ENCODE results near the gene WNT7B. TPM values are rescaled to one million over a fixed set of nuclear protein-coding genes. Genes with fewer than 3 reads are reported as not detected.

The WNT7B gene
- total RNA-seq, 1 donor from 2014 or later, result not detected

DNA sequence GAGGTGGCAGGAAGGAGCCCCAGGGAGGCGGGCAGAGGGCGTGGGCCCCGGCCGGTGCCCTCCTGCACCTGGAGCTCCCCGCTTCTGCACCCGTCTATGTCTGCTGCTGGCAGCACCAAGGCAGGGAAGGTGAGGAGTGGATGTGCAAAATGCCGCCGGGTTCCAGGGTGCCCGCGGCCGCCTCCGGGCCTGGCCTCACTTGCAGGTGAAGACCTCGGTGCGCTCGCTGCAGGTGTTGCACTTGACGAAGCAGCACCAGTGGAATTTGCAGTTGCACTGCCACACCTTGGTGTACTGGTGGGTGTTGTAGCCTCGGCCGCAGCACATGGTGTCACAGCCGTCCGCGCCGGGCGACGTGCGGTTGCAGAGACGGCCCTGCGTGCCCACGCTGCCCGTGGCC, 54.3 kb downstream of the WNT7B start:
- DNase-seq (ENCODE audit: missing footprints), result no peak
- intact Hi-C loops (cut with DNase I), result no loop called here
- no peak for ATAC-seq

DNA sequence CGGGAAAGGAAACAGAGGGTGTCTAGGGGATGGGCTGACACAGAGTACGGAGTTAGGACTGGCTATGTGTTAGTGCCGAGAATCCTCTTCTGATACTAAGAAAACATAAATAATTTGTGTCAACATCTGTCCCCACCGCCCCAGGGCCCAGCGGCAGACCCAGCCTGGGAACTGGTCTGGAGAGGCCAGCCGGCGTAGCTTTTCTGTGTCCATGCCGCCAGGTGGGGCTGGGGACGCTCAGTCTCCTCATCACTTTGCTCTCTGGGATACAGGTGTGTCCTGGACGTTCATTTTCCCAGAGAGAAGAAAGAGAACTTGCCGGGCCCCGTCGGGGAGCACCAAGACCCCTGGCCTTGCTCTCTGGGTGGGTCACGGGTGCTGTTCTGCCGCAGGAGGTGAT, 54.7 kb downstream of the WNT7B start:
- DNase-seq (ENCODE audit: missing footprints) (no peak), ATAC-seq (no peak)
- intact Hi-C loops (cut with DNase I), result no loop called here

DNA sequence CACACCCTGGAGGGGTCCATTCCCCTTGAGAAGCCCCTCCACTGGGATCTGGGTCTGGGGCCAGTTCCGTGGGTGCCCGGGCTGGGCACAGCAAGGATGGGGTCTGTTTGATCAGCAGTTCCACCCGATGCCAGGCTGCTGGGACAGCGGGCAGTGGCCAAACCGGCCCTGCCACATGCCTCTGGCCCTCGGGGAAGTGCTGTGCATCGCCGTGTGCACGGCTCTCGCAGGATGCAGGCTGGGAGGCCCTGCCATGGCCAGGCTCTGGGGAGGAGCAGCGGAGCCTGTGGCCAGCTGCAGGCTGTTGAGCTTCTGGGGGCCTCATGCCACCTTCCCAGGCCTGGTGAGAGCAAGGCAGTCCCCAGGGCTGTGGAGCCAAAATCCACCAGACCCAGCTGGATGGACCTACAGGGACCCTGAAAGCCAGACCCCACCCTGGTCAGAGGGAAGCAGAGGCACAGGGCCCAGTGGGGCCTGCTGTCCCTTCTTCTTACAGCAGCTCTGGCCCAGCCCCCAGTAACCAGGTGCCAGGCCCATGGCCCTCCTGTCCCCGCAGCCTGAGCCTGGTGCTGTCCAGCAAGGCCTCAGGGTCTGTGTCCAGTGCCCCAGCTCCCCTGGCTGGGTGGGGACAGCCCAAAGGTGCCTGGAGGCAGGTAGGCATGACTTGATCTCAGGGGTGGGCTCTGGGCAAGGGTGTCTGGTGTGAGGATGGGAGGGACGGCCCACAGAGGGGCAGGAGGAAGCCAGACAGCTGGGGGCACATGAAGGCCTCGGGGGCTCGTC, 57.3 kb downstream of the WNT7B start:
- DNase-seq (ENCODE audit: missing footprints) (no peak), ATAC-seq (no peak)
- intact Hi-C loops (cut with DNase I), result no loop called here

DNA sequence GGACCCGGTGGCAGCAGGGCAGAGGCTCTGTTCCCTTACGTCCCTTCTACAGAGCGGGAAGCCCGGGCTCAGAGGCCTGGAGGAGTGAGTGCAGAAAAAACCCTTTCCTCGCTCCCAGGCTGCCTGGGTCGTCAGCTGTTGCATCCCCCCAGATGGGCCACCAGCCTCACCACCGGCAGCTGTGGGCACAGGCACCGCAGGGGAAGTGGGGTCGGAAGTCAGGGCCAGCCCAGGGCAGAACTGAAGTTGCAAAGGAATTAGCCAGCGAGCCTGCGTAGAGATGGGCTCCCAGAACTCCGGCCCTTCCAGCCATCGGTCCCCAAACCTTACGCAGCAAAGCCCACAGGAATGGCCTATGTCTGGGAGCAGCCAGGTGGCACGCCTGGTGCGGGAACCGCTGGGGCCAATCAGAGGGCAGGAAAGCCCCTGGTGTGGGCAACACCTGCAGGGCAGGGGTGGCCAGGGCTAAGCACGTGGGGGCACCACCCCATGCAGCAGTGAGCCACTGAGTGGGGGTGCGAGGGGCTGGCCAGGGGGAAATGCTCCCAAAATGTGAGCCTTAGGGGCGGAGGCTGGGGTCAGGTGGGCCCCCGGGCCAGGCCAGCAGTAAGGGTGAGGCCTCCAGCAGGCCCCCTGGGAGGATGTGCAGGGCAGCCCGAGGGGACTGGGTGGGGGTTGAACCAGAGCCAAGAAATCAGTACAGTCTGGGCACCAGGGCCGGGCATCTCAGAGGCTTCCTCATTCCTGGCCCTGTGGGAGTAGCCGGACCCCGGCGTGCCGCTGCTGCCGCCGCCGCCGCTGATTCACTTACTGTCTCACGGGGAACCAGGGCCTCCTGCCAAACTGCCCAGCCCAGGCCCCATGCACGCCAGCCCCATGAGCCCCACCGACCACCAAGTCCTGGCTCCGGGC, 58.2 kb downstream of the WNT7B start:
- intact Hi-C loops (cut with DNase I), result no loop called here
- no peak for ATAC-seq

DNA sequence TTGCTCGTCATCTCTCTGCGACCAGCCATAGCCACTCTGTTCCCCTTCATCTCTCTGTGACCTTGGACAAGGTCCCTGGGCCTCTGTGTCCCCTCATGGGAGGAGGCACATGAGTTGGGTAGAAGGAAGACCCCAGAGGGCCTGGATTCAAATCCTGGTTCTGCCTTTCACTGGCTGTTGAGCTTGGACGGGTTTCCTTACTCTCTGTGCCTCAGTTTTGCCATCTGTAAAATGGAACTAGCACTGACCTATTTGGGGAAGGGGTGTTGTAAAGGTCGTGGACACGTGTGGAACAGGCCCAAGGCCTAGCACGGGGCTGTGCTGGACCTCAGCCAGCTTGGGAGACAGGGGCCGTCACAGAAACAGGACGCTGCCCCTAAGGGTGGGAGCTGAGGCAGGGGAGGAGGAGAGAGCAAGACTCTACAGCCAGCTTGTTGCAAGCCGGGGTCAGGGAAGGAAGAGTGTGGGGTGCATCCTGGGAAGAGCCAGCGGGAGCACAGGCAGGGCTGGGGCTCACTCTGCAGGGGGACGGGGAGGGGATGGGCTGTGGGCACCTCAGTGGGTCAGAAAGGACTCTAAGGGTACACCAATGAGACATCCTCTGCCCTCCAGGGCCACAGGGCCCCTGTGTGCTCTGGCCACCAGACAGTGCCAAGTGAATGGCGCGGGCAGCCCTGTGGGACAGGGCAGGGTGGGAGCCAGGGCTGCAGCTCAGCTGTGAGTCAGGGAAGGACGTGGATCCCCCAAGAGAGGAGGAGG, 59.1 kb downstream of the WNT7B start:
- no peak for DNase-seq (ENCODE audit: missing footprints)
- intact Hi-C loops (cut with DNase I), result no loop called here
- ATAC-seq, result no peak

More for the DNA sequence above, 58.2 kb downstream of the WNT7B start:
- no peak for DNase-seq (ENCODE audit: missing footprints)

DNA sequence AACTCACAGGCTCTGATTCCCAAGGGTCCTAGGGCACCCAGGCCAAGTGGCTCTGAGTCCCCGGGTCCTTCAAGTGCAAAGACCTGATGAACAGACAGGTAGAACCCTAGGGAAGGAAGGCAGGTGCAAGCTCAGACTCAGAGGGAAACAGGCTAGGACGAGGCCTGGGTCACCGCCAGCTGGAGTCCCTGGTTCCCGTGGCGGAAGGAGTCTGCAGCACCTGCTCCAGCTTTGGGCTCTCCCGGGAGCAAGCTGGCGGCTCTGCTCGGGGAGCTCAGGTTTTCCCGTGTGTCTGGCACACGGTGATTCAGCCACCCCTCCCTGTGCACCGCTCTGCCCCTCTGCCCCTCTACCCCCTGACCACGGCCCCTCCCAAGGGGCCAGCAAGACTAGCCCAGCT, 59.8 kb downstream of the WNT7B start:
- intact Hi-C loops (cut with DNase I), result no loop called here
- ATAC-seq (no peak), DNase-seq (ENCODE audit: missing footprints) (no peak)

DNA sequence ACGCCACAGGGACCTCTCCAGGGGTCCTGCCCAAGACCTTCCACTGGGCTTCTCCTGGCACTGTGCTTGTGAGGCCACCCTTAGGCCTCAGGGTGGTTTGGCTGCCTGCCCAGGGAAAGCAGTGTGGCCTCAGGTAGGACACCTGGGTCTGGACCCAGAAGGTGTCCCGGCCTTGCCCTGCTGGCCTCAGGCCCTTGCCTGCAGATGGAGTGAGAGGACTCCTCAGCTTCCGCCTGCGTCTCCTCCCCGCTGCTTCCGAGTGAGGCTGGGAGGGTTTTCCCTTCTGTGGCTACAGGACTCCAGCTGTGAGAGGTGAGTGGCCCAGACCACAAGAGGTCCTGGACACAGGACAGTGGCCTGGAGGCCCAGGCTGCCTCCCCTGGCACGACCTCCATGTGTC, 60.4 kb downstream of the WNT7B start:
- DNase-seq (ENCODE audit: missing footprints), result no peak
- intact Hi-C loops (cut with DNase I), result no loop called here
- ATAC-seq, result no peak

DNA sequence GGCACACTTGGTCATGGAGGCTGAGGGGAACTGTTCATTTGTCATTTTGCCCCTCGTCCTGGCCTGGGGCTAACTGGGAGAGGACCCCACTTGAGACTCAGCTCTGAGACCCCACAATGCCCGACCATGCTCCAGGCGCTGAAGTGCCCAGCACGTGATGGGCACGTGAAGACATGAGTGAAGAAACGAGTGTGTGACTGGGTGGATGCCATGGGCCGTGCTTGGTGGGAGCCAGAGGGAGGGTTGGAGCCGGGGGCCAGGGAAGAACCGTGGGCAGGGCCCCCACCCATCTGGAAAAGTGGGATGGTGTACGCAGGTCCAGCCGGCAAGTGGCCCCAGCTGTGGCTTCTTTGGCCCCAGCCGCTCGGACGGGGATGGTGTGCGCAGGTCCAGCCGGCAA, 61.1 kb downstream of the WNT7B start:
- ATAC-seq, result no peak
- DNase-seq (ENCODE audit: missing footprints), result no peak
- intact Hi-C loops (cut with DNase I), result no loop called here

DNA sequence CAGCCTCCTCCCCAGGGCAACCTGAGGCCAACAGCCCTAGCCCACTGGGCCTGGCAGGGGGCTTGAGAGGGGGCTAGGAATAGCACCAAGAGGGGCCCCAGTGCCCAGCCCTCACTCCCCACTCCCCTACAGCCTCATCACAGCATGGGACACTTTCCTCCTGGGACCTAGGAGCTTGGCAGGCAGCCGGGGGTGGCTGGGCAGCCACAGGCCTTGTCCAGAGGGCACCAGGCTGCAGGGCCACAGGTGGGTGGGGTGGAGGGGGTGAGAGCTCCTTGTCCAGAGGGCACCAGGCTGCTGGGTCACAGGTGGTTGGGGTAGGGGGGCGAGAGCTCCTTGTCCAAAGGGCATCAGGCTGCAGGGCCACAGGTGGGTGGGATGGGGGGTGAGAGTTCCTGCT, 61.8 kb downstream of the WNT7B start:
- DNase-seq (ENCODE audit: missing footprints) (no peak), ATAC-seq (no peak)
- intact Hi-C loops (cut with DNase I), result no loop called here

DNA sequence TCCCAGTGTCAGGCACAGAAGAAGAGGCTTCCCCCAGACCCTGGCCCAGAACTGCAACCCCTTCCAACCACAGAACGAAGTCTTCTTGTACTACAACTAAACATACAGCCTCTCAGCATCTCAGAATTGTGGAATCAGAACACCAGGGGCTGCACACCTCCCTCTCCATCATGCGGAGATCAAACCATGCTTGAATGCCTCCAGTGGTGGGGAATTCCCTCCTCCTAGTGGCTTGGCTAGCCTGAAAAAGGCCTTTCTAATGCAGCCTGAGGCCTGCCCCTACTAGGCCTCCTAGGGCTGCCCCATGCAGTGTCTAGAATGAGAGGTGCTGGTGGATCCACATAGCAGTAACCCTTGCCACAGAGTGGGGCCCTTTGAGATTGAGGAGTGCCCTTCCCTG, 62.7 kb downstream of the WNT7B start:
- no peak for DNase-seq (ENCODE audit: missing footprints)
- intact Hi-C loops (cut with DNase I), result loop anchor here (5.0 kb wide), 1 partner anchor 48 kb away; no protein-coding TSS in a partner anchor

DNA sequence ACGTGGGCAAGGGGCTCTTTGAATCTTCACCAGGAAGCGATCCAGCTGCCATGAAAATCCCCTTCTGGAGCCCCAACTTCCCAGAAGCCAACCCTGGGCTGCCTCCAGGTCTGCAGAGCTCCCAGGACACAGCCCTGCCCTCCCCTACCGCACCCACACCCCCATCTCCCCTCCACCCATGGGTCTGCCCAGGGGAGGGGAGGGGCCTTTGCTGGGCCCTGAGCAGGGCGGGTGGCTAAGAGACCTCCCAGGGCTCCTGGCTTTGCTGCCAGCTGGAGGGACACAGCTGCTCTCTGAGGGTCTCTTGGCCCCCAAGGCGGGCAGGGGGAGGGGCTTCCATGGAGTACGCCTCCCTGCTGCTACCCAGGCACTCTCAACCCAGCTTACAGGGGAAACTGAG, 64.1 kb downstream of the WNT7B start:
- intact Hi-C loops (cut with DNase I), result loop anchor here (5.0 kb wide), 1 partner anchor 49 kb away; no protein-coding TSS in a partner anchor
- ATAC-seq (no peak), DNase-seq (ENCODE audit: missing footprints) (no peak)

More for the DNA sequence above, 62.7 kb downstream of the WNT7B start:
- no peak for ATAC-seq

DNA sequence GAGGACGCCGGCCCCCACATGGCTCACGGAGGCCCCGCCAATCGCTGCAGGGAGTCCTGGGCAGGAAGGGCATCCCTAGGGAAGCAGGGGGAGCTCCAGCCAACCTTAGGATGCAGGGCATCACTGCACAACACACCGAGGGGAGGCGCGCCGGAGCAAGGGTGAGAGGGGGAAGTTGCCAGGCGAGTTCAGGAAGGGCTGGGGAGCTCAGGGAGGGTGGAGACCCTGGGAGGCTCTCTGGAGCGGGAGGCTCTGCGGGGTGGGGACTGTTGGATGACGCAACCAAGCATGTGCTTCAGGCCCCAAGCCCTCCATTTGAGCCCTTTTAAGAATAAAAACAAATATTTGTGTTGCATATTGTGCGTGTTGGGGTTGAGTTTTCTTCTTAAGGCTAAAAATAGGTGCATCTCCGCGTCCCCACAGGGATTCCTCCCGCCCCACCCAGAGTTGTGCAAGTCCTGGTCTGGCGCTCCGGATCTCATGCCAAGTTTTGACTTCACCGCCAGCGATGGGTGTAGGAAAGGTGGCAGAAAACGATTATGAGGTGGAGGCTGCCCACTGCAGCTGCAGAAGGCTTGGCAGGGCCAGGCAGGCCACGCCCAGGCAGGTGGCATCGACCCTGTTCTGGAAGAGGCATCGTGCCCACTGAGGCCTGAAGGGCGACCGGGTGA, 65.2 kb downstream of the WNT7B start:
- intact Hi-C loops (cut with DNase I), result loop anchor here (5.0 kb wide), 1 partner anchor 51 kb away; no protein-coding TSS in a partner anchor
- DNase-seq (ENCODE audit: missing footprints), result peak; percentile 77
- peak; percentile 63 for ATAC-seq

DNA sequence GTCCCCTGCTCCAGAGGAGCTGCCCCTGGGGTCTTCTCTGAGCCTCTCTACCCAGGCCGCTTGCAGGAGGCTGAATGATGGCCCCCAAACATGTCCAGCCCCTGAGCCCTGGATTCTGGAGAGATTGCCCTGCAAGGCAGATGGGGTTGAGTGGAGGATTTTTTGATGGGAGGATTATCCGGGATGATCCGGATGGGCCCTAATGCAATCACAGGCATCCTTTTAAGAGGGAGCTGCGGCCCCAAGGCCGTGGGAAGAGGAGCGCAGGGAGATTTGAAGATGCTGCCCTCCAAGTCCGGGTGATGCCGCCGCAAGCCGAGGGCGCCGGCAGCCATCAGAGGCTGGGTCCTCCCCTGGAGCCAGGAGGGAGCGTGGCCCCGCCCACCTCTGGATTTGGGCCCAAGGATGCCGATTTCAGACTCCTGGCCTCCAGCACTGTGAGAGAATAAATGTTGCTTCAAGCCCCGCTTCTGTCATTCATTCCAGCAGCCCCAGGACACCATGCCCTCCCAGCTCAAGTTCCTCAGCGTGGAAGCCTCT, 66.0 kb downstream of the WNT7B start:
- DNase-seq (ENCODE audit: missing footprints) (no peak), ATAC-seq (no peak)
- intact Hi-C loops (cut with DNase I), result loop anchor here (5.0 kb wide), 1 partner anchor 51 kb away; no protein-coding TSS in a partner anchor

DNA sequence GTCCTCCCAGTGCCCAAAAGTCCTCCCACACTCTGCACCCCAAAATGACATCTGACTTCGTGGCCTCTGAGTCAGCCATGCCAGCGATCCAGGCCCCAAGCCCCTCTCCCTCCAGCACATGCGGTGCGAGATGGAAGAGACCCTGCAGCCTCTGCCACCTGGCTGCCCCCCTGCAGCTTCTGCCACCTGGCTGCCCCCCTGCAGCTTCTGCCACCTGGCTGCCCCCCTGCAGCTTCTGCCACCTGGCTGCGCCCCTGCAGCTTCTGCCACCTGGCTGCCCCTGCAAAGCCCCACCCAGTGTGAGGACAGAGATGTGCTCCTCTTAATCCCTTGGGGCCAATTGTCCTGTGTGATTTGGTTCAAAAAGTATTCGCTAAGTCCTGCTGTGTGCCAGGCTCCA, 68.0 kb downstream of the WNT7B start:
- ATAC-seq, result no peak
- no peak for DNase-seq (ENCODE audit: missing footprints)
- intact Hi-C loops (cut with DNase I), result no loop called here

DNA sequence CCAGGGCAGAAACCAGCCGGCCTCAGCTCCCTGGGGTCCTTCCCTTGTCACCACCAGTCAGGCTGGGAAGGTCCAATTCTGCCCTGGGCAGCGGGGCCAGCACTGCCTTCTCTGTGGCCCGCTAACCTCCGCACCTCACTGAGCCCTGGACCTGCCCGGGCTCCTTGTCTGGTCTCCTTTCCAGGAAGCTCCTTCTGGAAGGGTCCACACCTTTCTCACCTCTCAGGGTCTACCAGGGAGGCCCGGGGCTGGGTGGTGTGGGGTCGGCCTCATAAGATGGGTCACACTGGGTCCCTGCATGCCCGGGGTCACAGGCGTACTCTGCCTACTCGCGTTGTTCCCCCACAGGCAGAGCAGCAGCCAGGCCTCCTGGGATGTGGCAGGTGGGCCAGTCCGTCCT, 69.0 kb downstream of the WNT7B start:
- intact Hi-C loops (cut with DNase I), result no loop called here
- no peak for ATAC-seq

DNA sequence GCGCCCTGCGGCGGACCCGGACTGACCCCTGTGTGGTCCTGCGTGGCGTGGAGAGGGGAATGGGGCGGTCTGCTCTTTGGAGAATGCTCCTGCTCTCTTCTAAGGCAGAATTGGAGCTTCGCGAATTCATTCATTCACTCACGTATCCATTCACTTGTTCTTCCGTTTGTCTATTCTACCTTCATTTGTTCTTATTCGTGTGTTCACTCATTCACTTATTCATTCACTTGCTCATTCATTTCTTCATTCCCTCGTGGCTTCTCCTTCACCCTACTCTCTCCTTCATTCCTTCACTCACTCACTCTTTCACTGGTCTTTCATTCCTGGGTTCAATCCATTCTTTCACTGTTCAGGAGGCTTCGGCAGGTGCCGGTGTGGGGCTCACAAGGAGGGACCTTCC, 69.6 kb downstream of the WNT7B start:
- DNase-seq (ENCODE audit: missing footprints), result no peak
- no peak for ATAC-seq
- intact Hi-C loops (cut with DNase I), result no loop called here

More for the DNA sequence above, 69.0 kb downstream of the WNT7B start:
- no peak for DNase-seq (ENCODE audit: missing footprints)

DNA sequence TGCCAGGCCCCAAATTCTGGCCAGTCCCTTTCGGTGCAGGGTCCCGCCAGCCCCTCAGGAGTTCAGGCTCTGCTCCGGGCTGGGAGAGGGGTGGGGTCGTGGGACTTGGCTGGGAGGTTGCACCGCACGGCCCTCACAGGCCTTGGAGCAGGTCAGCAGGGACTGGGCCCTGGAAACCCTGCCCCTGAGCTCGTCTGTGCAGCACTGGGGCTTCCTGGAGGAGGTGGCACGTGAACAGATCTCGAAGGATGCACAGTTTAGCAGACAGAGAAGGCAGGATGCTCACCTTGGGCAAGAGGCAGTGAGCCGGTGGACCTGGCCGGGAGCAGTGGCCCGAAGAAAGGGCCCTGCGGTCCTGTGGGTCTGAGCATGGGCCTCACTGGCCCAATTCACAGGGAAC, 70.0 kb downstream of the WNT7B start:
- ATAC-seq (no peak), DNase-seq (ENCODE audit: missing footprints) (no peak)
- intact Hi-C loops (cut with DNase I), result no loop called here
